ENCODE data around the gene CDH23.

CDH23 gene

DNA sequence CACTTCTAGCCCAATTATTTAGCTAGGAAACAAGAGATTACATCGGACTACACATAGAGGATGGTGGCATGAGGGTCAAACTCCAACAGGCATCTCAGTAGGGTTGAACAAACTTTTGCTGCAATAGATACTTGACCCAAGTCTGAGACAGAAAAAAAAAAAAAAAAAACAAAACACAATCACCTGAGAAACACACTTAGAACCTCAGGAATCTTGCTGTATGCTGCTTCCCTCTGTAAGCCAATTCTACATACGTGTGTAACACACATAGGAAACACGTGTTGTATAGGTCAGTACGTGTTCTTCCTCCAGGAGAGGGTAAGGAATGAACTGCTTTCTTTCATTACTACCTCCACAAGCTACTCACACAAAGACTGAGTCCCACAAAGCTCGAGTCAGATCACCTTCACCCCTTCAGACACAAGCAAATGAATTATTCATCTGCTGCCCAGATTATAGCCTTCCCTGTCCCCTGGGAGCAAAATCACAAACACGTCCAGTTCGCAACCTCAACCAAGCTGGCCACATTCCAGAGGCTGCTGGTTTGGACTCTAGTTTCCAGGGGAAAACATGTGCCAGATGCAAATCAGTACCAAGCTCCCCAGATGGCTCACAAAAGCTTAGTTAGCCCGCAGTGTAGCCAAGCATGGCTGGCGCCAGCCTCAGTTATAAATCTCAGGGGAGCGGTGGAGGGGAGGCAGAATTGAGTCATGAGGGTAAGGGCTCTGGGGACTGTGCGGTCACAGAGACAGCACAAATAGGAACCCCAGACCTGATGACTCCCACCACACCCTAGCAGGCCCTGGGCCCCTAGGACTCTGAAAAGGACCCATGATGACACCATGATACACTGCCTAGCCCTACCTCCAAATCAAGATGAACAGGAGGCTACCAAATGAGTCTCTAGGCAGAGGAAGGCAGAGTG lies 439.2 kb downstream of the CDH23 start:
- Mint-ChIP-seq H3K27me3 (no peaks in the 10 kb centered on the region), H3K9me3 (no peaks in the 10 kb centered on the region), H3K36me3 (ENCODE audit: low read depth) (peaks cover 99% of the 10 kb centered on the region), H3K27ac (peak overlapping the region; percentile 76), H3K4me1 (ENCODE audit: low read depth) (peaks cover 96% of the 10 kb centered on the region), H3K4me3 (peak overlapping the region; percentile 49)
- intact Hi-C loops (cut with micrococcal nuclease), result no loop called here

DNA sequence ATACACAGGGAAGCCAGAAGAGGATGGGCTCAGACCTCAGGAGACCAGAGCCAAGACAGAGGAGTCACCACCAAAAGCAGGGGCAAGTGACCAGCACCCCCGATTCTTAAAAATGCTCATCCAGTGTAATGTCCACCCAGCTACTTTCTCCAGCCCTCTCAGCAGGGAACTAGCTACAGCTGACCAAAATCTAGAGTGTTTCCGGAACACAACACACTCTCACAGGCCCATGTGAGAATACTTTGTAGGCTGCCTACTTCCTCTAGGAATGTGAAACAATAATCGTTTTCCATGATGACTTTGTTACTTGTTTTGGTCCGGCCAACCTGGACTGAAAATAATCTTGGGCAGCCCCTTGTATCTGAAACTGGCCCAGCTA lies 439.9 kb downstream of the CDH23 start:
- peaks cover 97% of the 10 kb centered on the region for H3K4me1 Mint-ChIP-seq (ENCODE audit: low read depth)
- intact Hi-C loops (cut with micrococcal nuclease), result no loop called here
- peak overlapping the region; percentile 76 for H3K27ac Mint-ChIP-seq
- peak overlapping the region; percentile 51 for H3K4me3 Mint-ChIP-seq
- no peaks in the 10 kb centered on the region for H3K9me3 Mint-ChIP-seq
- peaks cover 99% of the 10 kb centered on the region for H3K36me3 Mint-ChIP-seq (ENCODE audit: low read depth)
- H3K27me3 Mint-ChIP-seq, result no peaks in the 10 kb centered on the region

DNA sequence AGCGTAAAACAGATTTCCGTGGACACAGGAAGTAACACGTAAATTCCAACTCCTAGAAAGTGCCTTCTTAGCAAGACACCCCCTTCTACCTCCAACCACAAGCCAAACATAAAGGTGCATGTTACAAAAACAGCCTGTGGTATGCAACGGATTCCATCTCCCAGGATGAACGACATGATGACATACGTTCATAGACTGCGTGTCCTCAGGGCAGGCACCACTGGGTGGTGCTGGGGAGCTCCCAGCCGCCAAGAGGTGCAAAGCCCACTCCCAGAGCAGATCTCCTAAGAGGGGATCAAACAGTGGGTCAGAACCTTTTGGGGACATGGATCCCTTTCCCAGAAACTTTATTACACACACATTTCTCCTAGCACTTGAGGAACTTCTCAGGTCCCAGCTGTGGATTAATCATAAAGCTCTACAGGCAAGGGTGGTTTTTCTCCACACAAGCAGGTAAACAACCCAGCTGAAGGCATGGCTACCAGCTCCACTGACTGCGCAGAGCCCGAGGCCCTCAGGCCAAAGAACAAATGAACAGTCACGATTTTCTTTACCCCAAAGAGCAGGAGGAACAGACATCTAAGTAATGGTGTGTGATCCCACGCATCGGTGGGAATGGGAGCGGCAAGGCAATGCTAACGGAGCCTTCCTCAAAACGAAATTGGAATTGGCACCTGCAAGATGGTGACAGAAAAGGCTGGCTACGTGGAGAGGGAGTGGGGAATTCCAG lies 440.5 kb downstream of the CDH23 start:
- Mint-ChIP-seq H3K4me3 (peak overlapping the region; percentile 51), H3K36me3 (ENCODE audit: low read depth) (peaks cover 97% of the 10 kb centered on the region), H3K9me3 (no peaks in the 10 kb centered on the region), H3K27me3 (no peaks in the 10 kb centered on the region), H3K4me1 (ENCODE audit: low read depth) (peaks cover 97% of the 10 kb centered on the region), H3K27ac (peak overlapping the region; percentile 76)
- intact Hi-C loops (cut with micrococcal nuclease), result no loop called here

DNA sequence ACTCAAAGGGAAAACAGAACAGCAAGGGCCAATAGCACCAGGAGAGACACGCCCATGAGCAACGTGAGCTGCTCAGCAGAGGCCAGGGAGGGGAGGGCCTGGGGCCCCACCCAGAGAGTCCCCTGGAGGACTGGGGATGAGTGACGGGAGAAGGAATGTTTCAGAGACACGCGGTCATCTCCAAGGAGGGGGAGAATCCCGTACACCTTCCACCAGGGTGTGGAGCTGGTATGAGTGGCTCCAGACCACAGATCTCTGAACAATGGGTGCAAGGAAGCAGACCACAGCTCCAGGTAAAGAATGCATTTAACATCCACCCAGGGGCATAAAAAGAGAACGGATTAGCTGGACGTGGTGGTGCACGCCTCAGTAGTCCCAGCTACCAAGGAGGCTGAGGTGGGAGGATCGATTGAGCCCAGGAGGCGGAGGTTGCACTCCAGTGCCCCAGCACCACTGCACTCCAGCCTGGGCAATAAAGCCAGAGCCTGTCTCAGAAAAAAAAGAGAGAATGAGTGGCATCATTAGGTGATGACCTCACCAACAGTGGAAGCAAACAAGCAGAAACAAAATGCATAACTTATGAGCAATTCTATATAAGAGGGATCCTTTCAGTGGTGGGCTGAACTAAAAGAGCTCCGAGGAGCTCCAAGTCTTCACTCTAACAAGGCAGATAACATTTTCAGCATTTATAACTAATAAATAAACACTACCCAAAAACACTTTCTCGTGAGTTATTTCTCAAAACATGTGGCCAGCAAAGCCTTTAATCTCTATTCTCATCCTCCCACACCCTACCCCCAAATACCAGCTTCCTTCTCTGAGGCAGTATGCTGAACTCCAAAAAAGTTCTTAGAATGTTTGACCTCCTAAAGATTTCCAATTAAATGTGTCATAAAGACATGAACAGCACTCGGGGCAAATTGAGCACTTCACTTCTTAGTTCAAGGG lies 441.8 kb downstream of the CDH23 start:
- H3K36me3 Mint-ChIP-seq (ENCODE audit: low read depth), result peaks cover 95% of the 10 kb centered on the region
- no peaks in the 10 kb centered on the region for H3K9me3 Mint-ChIP-seq
- peak overlapping the region; percentile 76 for H3K27ac Mint-ChIP-seq
- intact Hi-C loops (cut with micrococcal nuclease), result no loop called here
- H3K27me3 Mint-ChIP-seq, result no peaks in the 10 kb centered on the region
- H3K4me3 Mint-ChIP-seq, result peak overlapping the region; percentile 41
- H3K4me1 Mint-ChIP-seq (ENCODE audit: low read depth), result peaks cover 98% of the 10 kb centered on the region

DNA sequence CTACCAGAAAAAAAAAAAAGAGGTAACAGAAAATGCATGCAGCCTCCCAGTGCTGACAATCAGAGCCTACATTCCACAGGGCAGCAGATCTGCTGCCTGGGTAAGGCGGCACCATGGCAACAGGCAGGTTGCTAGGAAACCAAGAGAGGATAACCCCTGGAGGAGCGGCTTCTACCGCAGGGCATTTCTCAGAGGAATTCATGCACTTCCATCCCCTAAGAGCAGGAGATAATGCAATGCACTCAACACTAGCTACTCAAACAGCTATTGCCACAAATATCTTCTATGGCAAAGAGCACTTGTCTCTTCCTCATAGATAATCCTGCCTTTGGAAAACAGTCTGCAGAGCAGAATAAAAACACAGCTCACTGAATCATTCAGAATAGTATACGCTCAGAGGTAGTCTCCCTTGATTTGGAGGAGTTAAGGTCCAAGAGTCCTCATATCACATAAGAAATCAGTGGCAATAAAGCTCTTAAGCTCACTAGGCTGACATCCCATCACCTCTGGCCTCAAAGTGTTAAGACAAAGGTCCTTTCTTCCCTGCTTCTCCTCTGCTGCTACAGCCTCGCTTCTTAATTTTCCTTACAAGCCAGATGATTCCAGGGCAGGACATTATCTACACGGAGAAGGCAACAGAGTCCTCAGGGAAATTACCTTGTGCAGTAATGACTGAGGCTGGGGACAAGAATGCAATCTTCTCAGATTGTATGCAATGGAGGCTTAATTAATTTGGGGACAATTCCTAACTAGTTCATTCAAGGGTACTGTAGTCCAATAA lies 443.6 kb downstream of the CDH23 start:
- intact Hi-C loops (cut with micrococcal nuclease), result no loop called here
- Mint-ChIP-seq H3K4me1 (ENCODE audit: low read depth) (peaks cover 95% of the 10 kb centered on the region), H3K9me3 (no peaks in the 10 kb centered on the region)

DNA sequence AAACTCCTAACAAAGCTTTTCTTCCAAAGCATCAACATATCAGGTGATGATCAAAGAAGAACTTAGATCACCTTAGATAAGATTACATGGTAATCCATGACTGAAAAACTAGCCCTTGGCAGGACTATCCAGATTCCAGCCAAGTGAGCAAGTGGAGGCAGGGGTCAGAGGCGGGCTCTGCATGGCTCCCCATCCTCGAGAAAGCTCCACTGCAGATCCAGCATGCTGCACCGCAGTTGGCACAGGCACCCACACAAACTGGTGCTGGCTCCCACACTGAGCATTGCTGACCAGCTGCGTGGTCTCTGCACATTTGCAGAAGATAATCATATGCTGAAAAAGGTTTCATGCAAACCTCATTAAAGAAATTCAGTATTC lies 444.2 kb downstream of the CDH23 start:
- intact Hi-C loops (cut with micrococcal nuclease), result no loop called here
- Mint-ChIP-seq H3K27ac (no peak overlapping the region), H3K36me3 (ENCODE audit: low read depth) (peaks cover 85% of the 10 kb centered on the region), H3K27me3 (no peaks in the 10 kb centered on the region), H3K4me3 (no peak overlapping the region), H3K9me3 (no peaks in the 10 kb centered on the region), H3K4me1 (ENCODE audit: low read depth) (peaks cover 97% of the 10 kb centered on the region)

More for the DNA sequence above, 443.6 kb downstream of the CDH23 start:
- H3K27me3 Mint-ChIP-seq, result no peaks in the 10 kb centered on the region
- peak overlapping the region; percentile 76 for H3K27ac Mint-ChIP-seq
- H3K36me3 Mint-ChIP-seq (ENCODE audit: low read depth), result peaks cover 84% of the 10 kb centered on the region
- H3K4me3 Mint-ChIP-seq, result peak overlapping the region; percentile 17

DNA sequence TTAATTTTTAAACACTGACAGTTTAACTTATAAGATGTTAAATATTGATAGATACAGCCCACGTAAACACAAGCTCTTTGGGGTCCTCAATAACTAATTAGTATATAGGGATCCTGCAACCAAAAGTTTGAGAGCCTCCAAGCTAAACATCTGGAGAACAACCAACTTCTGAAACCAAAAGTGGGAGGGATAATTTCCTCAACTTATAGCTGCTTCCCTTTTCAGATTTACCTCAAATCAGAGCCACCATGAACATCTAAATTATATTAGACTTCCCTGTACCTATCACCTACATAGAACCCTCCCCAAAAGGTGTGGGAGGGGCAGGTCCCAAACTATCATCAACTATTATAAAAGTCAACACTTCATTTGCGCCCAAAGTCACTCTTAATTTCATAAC lies 445.7 kb downstream of the CDH23 start:
- no peaks in the 10 kb centered on the region for H3K9me3 Mint-ChIP-seq
- peaks cover 92% of the 10 kb centered on the region for H3K4me1 Mint-ChIP-seq (ENCODE audit: low read depth)
- H3K27ac Mint-ChIP-seq, result no peak overlapping the region
- H3K36me3 Mint-ChIP-seq (ENCODE audit: low read depth), result peaks cover 80% of the 10 kb centered on the region
- peak overlapping the region; percentile 40 for H3K4me3 Mint-ChIP-seq
- intact Hi-C loops (cut with micrococcal nuclease), result no loop called here
- no peaks in the 10 kb centered on the region for H3K27me3 Mint-ChIP-seq

DNA sequence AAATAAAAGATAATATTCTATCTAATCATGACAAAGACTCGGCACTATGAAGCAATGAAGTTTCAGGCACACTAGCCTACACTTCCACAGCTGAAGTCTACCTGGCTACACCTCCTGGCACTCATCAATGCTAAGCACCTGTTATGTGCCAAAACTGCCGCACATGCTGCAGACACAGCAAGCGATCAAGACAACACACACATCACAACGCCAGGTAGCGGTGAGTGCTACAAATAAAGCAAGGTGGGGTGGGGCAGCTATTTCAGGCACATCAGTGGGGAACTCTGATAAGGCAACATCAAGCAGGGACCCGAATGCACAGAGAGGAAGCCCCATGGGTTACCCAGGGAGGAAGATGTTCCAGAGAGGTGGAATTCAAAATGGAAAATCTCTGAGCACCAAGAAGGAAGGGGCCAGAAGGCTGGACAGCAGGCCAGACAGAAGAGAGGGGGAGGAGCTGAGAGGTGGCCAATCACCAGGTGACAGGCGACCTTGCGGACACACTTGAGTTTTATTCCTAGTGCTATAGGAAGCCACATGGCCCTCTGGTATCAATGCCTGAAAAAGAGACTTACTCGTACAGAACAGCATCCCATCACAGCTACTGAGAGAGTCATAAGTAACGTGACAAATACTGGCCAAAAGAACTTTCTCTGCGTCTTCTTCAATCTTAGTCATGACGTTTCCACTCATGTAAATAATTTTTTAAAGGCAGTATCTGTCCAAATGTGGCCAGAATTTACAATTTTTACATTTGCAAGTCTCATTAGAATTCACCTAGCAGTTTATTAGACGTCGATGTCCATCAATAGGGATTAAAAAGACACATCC lies 446.4 kb downstream of the CDH23 start:
- Mint-ChIP-seq H3K27ac (no peak overlapping the region), H3K9me3 (no peaks in the 10 kb centered on the region), H3K4me3 (peak overlapping the region; percentile 39), H3K4me1 (ENCODE audit: low read depth) (peaks cover 92% of the 10 kb centered on the region), H3K36me3 (ENCODE audit: low read depth) (peaks cover 80% of the 10 kb centered on the region), H3K27me3 (no peaks in the 10 kb centered on the region)
- intact Hi-C loops (cut with micrococcal nuclease), result no loop called here

DNA sequence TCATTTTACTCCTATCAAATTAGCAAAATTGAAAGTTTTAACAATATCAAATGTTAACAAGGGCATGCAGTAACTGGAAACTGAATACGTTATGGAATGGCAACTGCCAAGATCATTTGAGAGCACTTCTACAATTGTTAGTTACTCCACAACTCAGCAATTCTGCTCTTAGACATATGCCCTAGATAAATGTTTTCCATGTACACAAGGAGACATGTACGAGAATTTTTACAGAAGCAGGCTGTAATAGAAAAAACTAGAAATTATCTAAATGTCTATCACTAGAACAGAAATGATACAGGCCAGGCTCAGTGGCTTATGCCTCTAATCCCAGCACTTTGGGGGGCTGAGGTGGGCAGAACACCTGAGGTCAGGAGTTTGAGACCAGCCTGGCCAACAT lies 447.4 kb downstream of the CDH23 start:
- intact Hi-C loops (cut with micrococcal nuclease), result no loop called here
- Mint-ChIP-seq H3K9me3 (no peaks in the 10 kb centered on the region), H3K4me1 (ENCODE audit: low read depth) (peaks cover 91% of the 10 kb centered on the region), H3K27me3 (no peaks in the 10 kb centered on the region), H3K27ac (no peak overlapping the region), H3K4me3 (no peak overlapping the region), H3K36me3 (ENCODE audit: low read depth) (peaks cover 80% of the 10 kb centered on the region)

DNA sequence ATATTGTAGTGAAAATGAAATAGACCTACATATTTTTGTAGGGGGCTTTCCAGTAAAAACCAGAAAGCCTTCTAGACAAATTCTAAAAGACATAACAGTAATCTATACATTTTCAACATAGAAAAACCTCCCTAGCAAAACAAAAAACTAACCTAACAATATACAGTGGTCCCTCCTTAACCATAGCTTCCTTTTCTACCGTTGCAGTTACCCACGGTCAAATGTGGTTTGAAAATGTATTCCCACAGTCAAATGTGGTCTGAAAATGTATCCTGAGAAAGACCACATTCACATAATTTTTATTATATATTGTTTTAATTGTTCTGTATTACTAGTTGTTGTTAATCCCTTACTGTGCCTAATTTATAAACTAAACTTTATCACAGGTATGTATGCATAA lies 448.0 kb downstream of the CDH23 start:
- no peak overlapping the region for H3K27ac Mint-ChIP-seq
- peaks cover 80% of the 10 kb centered on the region for H3K36me3 Mint-ChIP-seq (ENCODE audit: low read depth)
- intact Hi-C loops (cut with micrococcal nuclease), result no loop called here
- peaks cover 85% of the 10 kb centered on the region for H3K4me1 Mint-ChIP-seq (ENCODE audit: low read depth)
- H3K27me3 Mint-ChIP-seq, result no peaks in the 10 kb centered on the region
- H3K9me3 Mint-ChIP-seq, result no peaks in the 10 kb centered on the region
- no peak overlapping the region for H3K4me3 Mint-ChIP-seq

DNA sequence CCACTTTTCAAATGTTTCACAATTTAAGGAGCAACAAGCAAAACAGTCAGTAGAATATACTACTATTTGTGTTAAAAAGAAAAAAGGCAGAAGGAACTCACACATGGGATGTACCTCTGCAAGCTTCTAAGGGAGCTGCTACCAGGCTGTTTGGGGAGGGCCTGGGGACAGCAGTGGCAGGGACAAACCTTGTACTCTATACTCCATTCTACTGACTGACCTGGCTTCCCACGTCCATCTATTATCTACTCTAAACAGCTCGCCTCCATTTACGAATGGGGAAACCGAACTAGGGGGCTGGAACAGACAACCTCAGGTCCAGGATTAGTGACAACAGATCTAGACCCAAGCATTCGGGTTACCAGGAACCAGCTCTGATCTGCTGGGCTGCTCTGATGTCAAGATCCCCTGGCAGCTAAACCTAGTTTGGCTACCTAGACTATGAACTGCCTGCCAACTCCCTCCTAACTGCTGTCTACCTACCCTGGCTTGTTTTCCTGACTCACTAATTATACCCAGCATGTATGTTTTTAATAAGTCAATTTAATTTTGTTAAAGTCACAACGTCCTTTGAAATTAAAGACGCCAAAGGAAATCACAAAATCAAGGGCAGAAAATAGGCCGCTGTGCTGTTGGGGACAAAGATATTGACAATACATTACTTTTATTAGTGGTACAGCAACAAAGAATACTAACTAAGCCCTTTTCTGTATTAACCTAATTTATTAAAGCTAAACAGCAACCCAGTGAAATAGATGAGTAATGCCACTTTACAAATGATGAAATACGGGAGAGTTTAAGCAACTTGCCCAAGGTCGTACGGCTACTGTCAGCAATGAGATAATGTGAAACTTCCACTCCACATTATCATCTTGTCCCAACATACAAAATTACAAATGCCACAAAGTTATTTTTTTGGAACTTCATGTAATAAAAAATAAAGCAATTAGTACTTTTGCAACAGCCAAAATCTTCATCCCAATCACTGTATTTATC lies 449.0 kb downstream of the CDH23 start:
- intact Hi-C loops (cut with micrococcal nuclease), result no loop called here
- H3K36me3 Mint-ChIP-seq (ENCODE audit: low read depth), result peaks cover 80% of the 10 kb centered on the region
- no peaks in the 10 kb centered on the region for H3K27me3 Mint-ChIP-seq
- H3K9me3 Mint-ChIP-seq, result no peaks in the 10 kb centered on the region
- peak overlapping the region; percentile 50 for H3K4me3 Mint-ChIP-seq
- H3K4me1 Mint-ChIP-seq (ENCODE audit: low read depth), result peaks cover 74% of the 10 kb centered on the region
- peak overlapping the region; percentile 56 for H3K27ac Mint-ChIP-seq

Data from dendritic cell treated with granulocyte-macrophage colony-stimulating factor and Interleukin-4, amounts not matched to agents 40 ng/mL and 50 ng/mL, for 4 days (primary cell).